ENCODE data around the gene PCED1A. TPM values are rescaled to one million over a fixed set of nuclear protein-coding genes. Genes with fewer than 3 reads are reported as not detected.

Gene PCED1A
- total and polyA plus RNA-seq, 9 of the 15 experiments (the other 6 are each of a cell fraction or from before 2014, with no cell fraction given): 1.5 to 11.5 (median 5.9) TPM

- Histone ChIP-seq H3K9me1 (ENCODE audit: control insufficient read depth, insufficient read depth, low read length) (no peaks in the 10 kb centered on the region), H3K4me1 (replicated peaks in 1 of 2; ENCODE audit: control insufficient read depth in 2 of 2, insufficient read depth in 2 of 2, low read length in 2 of 2) (peaks cover 2 to 25% of the 10 kb centered on the region in 2 experiments; a peak in 4 of 5 replicates), H3K4me3 (no peak overlapping the region), H3K79me2 (ENCODE audit: control insufficient read depth, insufficient read depth, low read length) (no peaks in the 10 kb centered on the region), H3K27ac (ENCODE audit: extremely low read depth, low read depth, low read length) (no peak overlapping the region), H4K20me1 (replicated peaks; ENCODE audit: control insufficient read depth, insufficient read depth, low read length) (peaks cover 12% of the 10 kb centered on the region; the same call in 1 of the 2 replicates), H3K4me2 (ENCODE audit: insufficient read depth, low read length) (peak overlapping the region; percentile 14; the same call in 1 of the 2 replicates), H3K36me3 (ENCODE audit: control insufficient read depth, insufficient read depth, low read length) (no peaks in the 10 kb centered on the region), H3K9me3 (replicated peaks; ENCODE audit: control insufficient read depth, insufficient read depth, low read depth, low read length) (no peaks in the 10 kb centered on the region), H3K9ac (ENCODE audit: insufficient read depth in 1 of 2, low read depth in 2 of 2, low read length in 2 of 2) (peak overlapping the region in 1 of 2 experiments; percentile 45; a peak in 1 of 4 replicates), H2AFZ (ENCODE audit: low read depth, low read length) (no peak overlapping the region), H3K27me3 (ENCODE audit: control insufficient read depth in 2 of 2, insufficient read depth in 2 of 2, low read length in 2 of 2) (peaks cover 15 to 60% of the 10 kb centered on the region in 2 experiments; a peak in 4 of 5 replicates)
- ChIA-PET POLR2A (no interaction called here), CTCF (ENCODE audit: low intra/inter-chr PET ratio) (no interaction called here)
- no TSS peak for BruUV-seq (replicated peaks)
- peak in 3 of 4 experiments; percentile 29 to 48 (median 45) for DNase-seq (ENCODE audit: extremely low read depth in 1 of 4, low spot score in 3 of 4)
- in situ Hi-C loops (cut with MboI): no loop called here
- 0% methylated on average over 20 of the region's 24 CpGs for WGBS (ENCODE audit: insufficient coverage, low coverage, missing lambda C conversion rate)
- no peak for FAIRE-seq
- intact Hi-C loops (cut with micrococcal nuclease): no loop called here
- ATAC-seq: peak; percentile 74
- TF ChIP-seq TCF3 (CRISPR knock-in tag; IDR thresholded peaks at IDR 0.05) (peak; percentile 12; the same call in 1 of the 2 replicates), ZBTB1 (CRISPR knock-in tag; IDR thresholded peaks at IDR 0.05; ENCODE audit: borderline replicate concordance, low read depth) (no peak), SIX5 (IDR thresholded peaks at IDR 0.05; ENCODE audit: borderline replicate concordance in 1 of 2, insufficient read depth in 1 of 2, low read depth in 1 of 2, low read length in 2 of 2) (no peak), VEZF1 (CRISPR knock-in tag; IDR thresholded peaks at IDR 0.05) (0 out of 2 replicates have a peak, but pooled peaks have one; percentile 19), KDM2B (CRISPR knock-in tag; IDR thresholded peaks at IDR 0.05) (no peak), NRF1 (conservative IDR thresholded peaks at IDR 0.05 in 1 of 2, IDR thresholded peaks at IDR 0.05 in 1 of 2) (peak; percentile 65 to 73), IRF1 (CRISPR knock-in tag; IDR thresholded peaks at IDR 0.05; ENCODE audit: borderline replicate concordance) (no peak), C11orf30 (IDR thresholded peaks at IDR 0.05; ENCODE audit: low read depth) (0 out of 2 replicates have a peak, but pooled peaks have one; percentile 17)
These were observed 45.0 kb downstream of the PCED1A start for GRCh38 chr20:2795451-2795850.
